ENCODE data around the gene SPTBN1. TPM values are rescaled to one million over a fixed set of nuclear protein-coding genes. Genes with fewer than 3 reads are reported as not detected.

The SPTBN1 gene
- total and polyA plus RNA-seq, 2 of the 13 experiments (the other 11 are each of a cell fraction or from before 2014, with no cell fraction given): 123 to 299 TPM

GRCh38 chr2:54455131-54455562 is 980 bp upstream of the SPTBN1 start (continued):
- TF ChIP-seq ASH2L (IDR thresholded peaks at IDR 0.05; ENCODE audit: insufficient read length, low read depth, low read length): peak; percentile 83
- TF ChIP-seq U2AF2 (IDR thresholded peaks at IDR 0.05; ENCODE audit: low read depth, low read length): peak; percentile 72; the same call in 1 of the 2 replicates
- peak; percentile 60; the same call in 1 of the 2 replicates for TF ChIP-seq HINFP (CRISPR knock-in tag; IDR thresholded peaks at IDR 0.05; ENCODE audit: low read depth)
- peak; percentile 25; the same call in 1 of the 2 replicates for TF ChIP-seq ZNF800 (CRISPR knock-in tag; IDR thresholded peaks at IDR 0.05)
- 0 out of 2 replicates have a peak, but pooled peaks have one; percentile 17 for TF ChIP-seq ZNF317 (CRISPR knock-in tag; IDR thresholded peaks at IDR 0.05)
- TF ChIP-seq ZEB1 (IDR thresholded peaks at IDR 0.05; ENCODE audit: insufficient replicate concordance, low read depth): peak; percentile 70
- TF ChIP-seq ZBTB14 (CRISPR knock-in tag; IDR thresholded peaks at IDR 0.05): peak; percentile 25; the same call in 1 of the 2 replicates
- peak; percentile 88; the same call in 1 of the 2 replicates for TF ChIP-seq ZSCAN22 (CRISPR knock-in tag; IDR thresholded peaks at IDR 0.05)
- TF ChIP-seq TMF1 (CRISPR knock-in tag; IDR thresholded peaks at IDR 0.05; ENCODE audit: low read depth): 0 out of 2 replicates have a peak, but pooled peaks have one; percentile 30
- peak; percentile 60; the same call in 1 of the 2 replicates for TF ChIP-seq SMAD3 (CRISPR knock-in tag; IDR thresholded peaks at IDR 0.05)
- TF ChIP-seq POGK (CRISPR knock-in tag; conservative IDR thresholded peaks at IDR 0.05): no peak
- 0 out of 2 replicates have a peak, but pooled peaks have one; percentile 34 for TF ChIP-seq ZNF609 (CRISPR knock-in tag; IDR thresholded peaks at IDR 0.05; ENCODE audit: borderline replicate concordance)
- TF ChIP-seq TGIF2 (CRISPR knock-in tag; IDR thresholded peaks at IDR 0.05): peak; percentile 16; the same call in 1 of the 2 replicates
- no peak; the same call in 1 of the 2 replicates for TF ChIP-seq ZNF790 (CRISPR knock-in tag; IDR thresholded peaks at IDR 0.05; ENCODE audit: borderline replicate concordance)
- TF ChIP-seq ZFP90 (CRISPR knock-in tag; IDR thresholded peaks at IDR 0.05; ENCODE audit: borderline replicate concordance): 0 out of 2 replicates have a peak, but pooled peaks have one; percentile 55
